Activated CD8-positive, alpha-beta memory T cell treated with anti-CD3 and anti-CD28 coated beads, Interleukin-2, amount 50 U/mL, for 24 hours (primary cell): ENCODE results near the gene ME1.
"Not testable (repeated sequence)": the region's sequence is repeated elsewhere in the genome, so short reads cannot be mapped to it uniquely, and the experiment has no call there.

Experiments
- DNase-seq: peaks from one replicate; pipeline ENCODE4 v3.0.0-alpha.2; 2020; ENCODE audit errors: extremely low read depth

Gene ME1

GRCh38 chr6:83430611-83431544 lies at the start of gene ME1:
Gene ME1 (minus strand): TSS chr6:83431051. CDS start chr6:83430954, 97 bp downstream.
- no peak for DNase-seq

- no peak for DNase-seq
Observed at GRCh38 chr6:83480470-83480869, 49.6 kb upstream of the ME1 start.

- DNase-seq: no peak
Observed at GRCh38 chr6:83479389-83479788, 48.5 kb upstream of the ME1 start.

- DNase-seq: no peak
Observed at GRCh38 chr6:83476971-83477370, 46.1 kb upstream of the ME1 start.

GRCh38 chr6:83474309-83474708 lies 43.5 kb upstream of the ME1 start:
- no peak for DNase-seq

- DNase-seq: no peak
Observed at GRCh38 chr6:83472767-83473166, 41.9 kb upstream of the ME1 start.

GRCh38 chr6:83470587-83470986 lies 39.7 kb upstream of the ME1 start:
- DNase-seq: no peak

- DNase-seq: no peak
Observed at GRCh38 chr6:83470001-83470400, 39.1 kb upstream of the ME1 start.

GRCh38 chr6:83467620-83468036 lies 36.8 kb upstream of the ME1 start:
- no peak for DNase-seq

GRCh38 chr6:83466328-83466727 lies 35.5 kb upstream of the ME1 start:
- DNase-seq: no peak

- DNase-seq: no peak
Observed at GRCh38 chr6:83464381-83465140, 33.7 kb upstream of the ME1 start.

- no peak for DNase-seq
Observed at GRCh38 chr6:83463886-83464285, 33.0 kb upstream of the ME1 start.

GRCh38 chr6:83462524-83462923 lies 31.7 kb upstream of the ME1 start:
- DNase-seq: no peak

- no peak for DNase-seq
Observed at GRCh38 chr6:83461438-83461837, 30.6 kb upstream of the ME1 start.

- no peak for DNase-seq
Observed at GRCh38 chr6:83459663-83460062, 28.8 kb upstream of the ME1 start.

GRCh38 chr6:83450015-83450414 lies 19.2 kb upstream of the ME1 start:
- DNase-seq: not testable (repeated sequence)

GRCh38 chr6:83444086-83444699 lies 13.3 kb upstream of the ME1 start:
- not testable (repeated sequence) for DNase-seq

- no peak for DNase-seq
Observed at GRCh38 chr6:83443516-83443915, 12.7 kb upstream of the ME1 start.

- DNase-seq: no peak
Observed at GRCh38 chr6:83442752-83443151, 11.9 kb upstream of the ME1 start.

GRCh38 chr6:83439201-83439600 lies 8.3 kb upstream of the ME1 start:
- DNase-seq: no peak

- no peak for DNase-seq
Observed at GRCh38 chr6:83436674-83437073, 5.8 kb upstream of the ME1 start.

GRCh38 chr6:83433177-83433576 lies 2.3 kb upstream of the ME1 start:
- no peak for DNase-seq
